Neutrophil (primary cell): Measurements from ENCODE around the gene PDE4D.
"Not testable (repeated sequence)": the region's sequence is repeated elsewhere in the genome, so short reads cannot be mapped to it uniquely, and the experiment has no call there.

Experiments used
- H3K27ac ChIP-seq: fragments of 200-600 bp; sonication (generic); 2 replicates; pipeline ENCODE4 v1.5.1; 2016; ENCODE audit warnings: mild to moderate bottlenecking, moderate library complexity
- H3K27me3 ChIP-seq: fragments of 200-600 bp; sonication (generic); 2 replicates; pipeline ENCODE4 v1.6.0; 2016; ENCODE audit warnings: mild to moderate bottlenecking
- H3K36me3 ChIP-seq: fragments of 200-600 bp; sonication (generic); 2 replicates; pipeline ENCODE4 v1.5.1; 2017
- H3K4me1 ChIP-seq, 2 experiments: fragments of 200-600 bp in 1 of 2; sonication (generic) in 1 of 2; 1 replicate in 1 of 2; 2 replicates in 1 of 2; pipeline versions ENCODE4 v1.5.1 to v1.6.1; 2013 to 2016; ENCODE audit warnings: low read depth in 1 of 2, low read length in 1 of 2, mild to moderate bottlenecking in 1 of 2, moderate library complexity in 1 of 2; ENCODE audit not compliant: control insufficient read depth in 1 of 2, insufficient read depth in 1 of 2
- H3K4me3 ChIP-seq, 2 experiments: fragments of 200-600 bp in 1 of 2; sonication (generic) in 1 of 2; 1 replicate in 1 of 2; 2 replicates in 1 of 2; pipeline ENCODE4 v1.5.1; 2013 to 2016; ENCODE audit warnings: low read depth in 1 of 2, low read length in 1 of 2, mild to moderate bottlenecking in 1 of 2, moderate library complexity in 1 of 2
- H3K9me3 ChIP-seq: fragments of 200-600 bp; sonication (generic); 2 replicates; pipeline ENCODE4 v1.5.1; 2016
- TF ChIP-seq, protein P1 (sequence below): fragments of 200-600 bp; sonication (generic); IDR thresholded peaks from 2 replicates; pipeline ENCODE4 v1.5.1; 2016; ENCODE audit warnings: antibody characterized with exemption

PDE4D gene

DNA sequence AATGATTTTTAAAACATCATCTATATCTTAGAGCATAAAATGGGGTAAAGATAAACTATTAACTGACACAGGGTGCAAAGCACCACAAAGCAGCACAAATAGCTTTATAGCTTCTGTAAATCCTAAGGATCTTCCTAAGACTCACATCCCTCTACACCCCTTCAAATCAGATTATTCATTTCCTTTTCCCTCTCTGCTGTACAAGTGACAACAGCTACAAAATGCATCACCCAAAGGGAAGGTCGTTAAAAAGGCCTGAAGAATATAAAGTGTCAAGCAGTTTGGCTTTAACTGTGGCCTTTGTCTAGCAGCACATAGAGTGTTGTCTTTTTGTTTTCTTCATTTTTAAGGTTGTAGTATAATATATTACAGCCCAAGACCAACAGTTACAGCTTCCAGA is 422.1 kb downstream of the PDE4D start:
- H3K36me3 ChIP-seq = no peaks in the 10 kb centered on the region
- H3K27ac ChIP-seq = no peak overlapping the region
- no peaks in the 10 kb centered on the region for H3K27me3 ChIP-seq
- no peaks in the 10 kb centered on the region for H3K4me1 ChIP-seq
- no peaks in the 10 kb centered on the region for H3K9me3 ChIP-seq
- TF ChIP-seq, protein P1, sequence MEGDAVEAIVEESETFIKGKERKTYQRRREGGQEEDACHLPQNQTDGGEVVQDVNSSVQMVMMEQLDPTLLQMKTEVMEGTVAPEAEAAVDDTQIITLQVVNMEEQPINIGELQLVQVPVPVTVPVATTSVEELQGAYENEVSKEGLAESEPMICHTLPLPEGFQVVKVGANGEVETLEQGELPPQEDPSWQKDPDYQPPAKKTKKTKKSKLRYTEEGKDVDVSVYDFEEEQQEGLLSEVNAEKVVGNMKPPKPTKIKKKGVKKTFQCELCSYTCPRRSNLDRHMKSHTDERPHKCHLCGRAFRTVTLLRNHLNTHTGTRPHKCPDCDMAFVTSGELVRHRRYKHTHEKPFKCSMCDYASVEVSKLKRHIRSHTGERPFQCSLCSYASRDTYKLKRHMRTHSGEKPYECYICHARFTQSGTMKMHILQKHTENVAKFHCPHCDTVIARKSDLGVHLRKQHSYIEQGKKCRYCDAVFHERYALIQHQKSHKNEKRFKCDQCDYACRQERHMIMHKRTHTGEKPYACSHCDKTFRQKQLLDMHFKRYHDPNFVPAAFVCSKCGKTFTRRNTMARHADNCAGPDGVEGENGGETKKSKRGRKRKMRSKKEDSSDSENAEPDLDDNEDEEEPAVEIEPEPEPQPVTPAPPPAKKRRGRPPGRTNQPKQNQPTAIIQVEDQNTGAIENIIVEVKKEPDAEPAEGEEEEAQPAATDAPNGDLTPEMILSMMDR = no peak
- no peak overlapping the region for H3K4me3 ChIP-seq

DNA sequence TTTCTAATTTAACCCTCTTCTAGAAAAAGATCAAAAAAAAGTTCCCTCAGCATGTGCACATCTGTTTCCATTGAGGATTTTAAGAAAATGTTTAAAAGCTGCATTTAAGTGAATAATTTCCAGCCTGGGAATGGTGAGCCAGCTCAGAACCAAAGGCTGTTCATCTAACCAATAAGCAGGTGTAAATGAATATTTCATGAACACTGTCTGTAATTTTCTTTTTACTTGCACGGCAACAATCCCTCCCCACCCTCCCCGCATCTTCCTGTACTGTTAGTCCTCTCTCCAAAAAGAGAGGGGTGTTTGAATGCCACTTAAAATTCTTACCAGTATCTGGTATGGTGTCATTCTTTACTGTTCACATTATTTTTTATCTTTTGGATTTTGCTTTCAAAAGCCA is 425.6 kb downstream of the PDE4D start:
- TF ChIP-seq, protein P1 = no peak
- no peaks in the 10 kb centered on the region for H3K27me3 ChIP-seq
- no peak overlapping the region for H3K4me3 ChIP-seq
- H3K9me3 ChIP-seq = no peaks in the 10 kb centered on the region
- no peaks in the 10 kb centered on the region for H3K36me3 ChIP-seq
- no peaks in the 10 kb centered on the region for H3K4me1 ChIP-seq
- H3K27ac ChIP-seq = no peak overlapping the region

DNA sequence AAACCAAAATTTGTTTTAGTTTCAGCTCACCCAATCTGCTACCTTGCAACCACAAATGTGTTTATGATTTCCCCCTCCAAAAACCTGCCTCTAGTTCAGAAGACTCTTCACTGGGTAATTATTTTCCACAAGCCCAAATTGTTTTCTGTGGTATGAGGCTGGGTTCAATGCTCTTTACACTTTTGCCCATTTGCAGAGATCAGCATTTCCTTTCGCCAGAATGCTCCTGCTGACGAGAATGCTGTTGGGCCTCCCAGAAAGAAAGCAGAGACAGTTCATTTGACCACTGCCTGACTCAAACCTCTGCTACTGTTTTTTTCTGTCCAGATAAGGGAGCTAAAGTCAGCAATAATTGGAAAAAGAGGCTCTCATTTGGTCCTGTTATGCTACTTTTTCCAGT is 427.3 kb downstream of the PDE4D start:
- H3K4me3 ChIP-seq = no peak overlapping the region
- TF ChIP-seq, protein P1 = no peak
- H3K36me3 ChIP-seq = no peaks in the 10 kb centered on the region
- H3K27me3 ChIP-seq = no peaks in the 10 kb centered on the region
- H3K27ac ChIP-seq = no peak overlapping the region
- H3K4me1 ChIP-seq = no peaks in the 10 kb centered on the region
- H3K9me3 ChIP-seq = no peaks in the 10 kb centered on the region

DNA sequence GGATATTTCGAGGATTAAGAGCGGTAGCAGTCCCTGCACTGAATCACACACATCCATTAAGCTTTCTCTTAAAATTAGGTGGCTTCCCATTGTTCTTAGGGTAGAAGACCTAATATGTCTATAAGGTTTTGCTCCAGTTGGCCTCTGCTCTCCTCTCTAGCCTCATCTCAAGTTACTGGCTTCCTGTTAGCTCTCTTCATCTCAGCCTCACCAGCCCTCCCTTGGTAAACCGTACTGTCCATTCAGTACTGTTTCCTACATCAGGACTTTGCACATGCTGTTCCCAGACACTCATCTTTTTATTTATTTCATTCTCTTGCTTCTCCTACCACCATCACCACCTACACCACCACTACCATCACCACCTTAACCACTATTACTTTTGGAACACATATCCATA is 428.6 kb downstream of the PDE4D start:
- H3K4me3 ChIP-seq = no peak overlapping the region
- no peak overlapping the region for H3K27ac ChIP-seq
- TF ChIP-seq, protein P1 = no peak
- no peaks in the 10 kb centered on the region for H3K36me3 ChIP-seq
- no peaks in the 10 kb centered on the region for H3K9me3 ChIP-seq
- no peaks in the 10 kb centered on the region for H3K27me3 ChIP-seq
- H3K4me1 ChIP-seq = no peaks in the 10 kb centered on the region

DNA sequence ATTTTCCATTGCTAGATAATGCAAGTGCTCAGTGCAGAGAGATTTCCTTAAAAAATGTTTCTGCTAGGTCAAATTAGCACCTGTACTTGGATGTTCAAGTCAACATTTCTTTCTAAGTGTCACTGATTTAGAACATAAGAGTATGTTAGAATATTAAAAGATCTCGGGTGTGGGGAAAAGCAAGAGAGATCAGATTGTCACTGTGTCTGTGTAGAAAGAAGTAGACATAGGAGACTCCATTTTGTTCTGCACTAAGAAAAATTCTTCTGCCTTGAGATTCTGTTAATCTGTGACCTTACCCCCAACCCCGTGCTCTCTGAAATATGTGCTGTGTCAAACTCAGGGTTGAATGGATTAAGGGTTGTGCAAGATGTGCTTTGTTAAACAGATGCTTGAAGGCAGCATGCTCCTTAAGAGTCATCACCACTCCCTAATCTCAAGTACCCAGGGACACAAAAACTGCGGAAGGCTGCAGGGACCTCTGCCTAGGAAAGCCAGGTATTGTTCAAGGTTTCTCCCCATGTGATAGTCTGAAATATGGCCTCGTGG is 429.8 kb downstream of the PDE4D start:
- H3K9me3 ChIP-seq, H3K27ac ChIP-seq, H3K36me3 ChIP-seq, H3K27me3 ChIP-seq, H3K4me3 ChIP-seq, H3K4me1 ChIP-seq: not testable (repeated sequence)

DNA sequence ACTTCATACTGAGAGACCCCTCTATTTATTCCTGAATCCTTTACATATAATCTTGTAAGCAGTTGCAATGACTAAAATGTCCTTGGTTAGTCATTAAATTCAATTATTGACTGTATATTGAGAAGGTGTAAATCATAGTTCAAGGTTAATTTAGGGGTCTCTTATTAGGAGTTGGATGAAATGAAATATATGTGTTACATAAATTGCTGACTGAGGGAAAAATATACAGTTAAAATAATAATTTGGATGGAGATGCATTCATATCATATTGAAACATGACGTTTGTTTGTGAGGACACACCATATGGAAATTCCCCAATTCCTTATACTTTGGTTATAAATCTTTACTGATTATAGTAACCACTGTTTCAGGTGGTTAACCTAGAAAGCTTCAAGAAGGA is 430.6 kb downstream of the PDE4D start:
- Histone ChIP-seq H3K9me3 (no peaks in the 10 kb centered on the region), H3K27ac (no peak overlapping the region), H3K4me1 (no peaks in the 10 kb centered on the region), H3K36me3 (no peaks in the 10 kb centered on the region), H3K27me3 (no peaks in the 10 kb centered on the region), H3K4me3 (no peak overlapping the region)
- TF ChIP-seq, protein P1 = no peak
